ENCODE results near the gene TBC1D4. TPM values are rescaled to one million over a fixed set of nuclear protein-coding genes. Genes with fewer than 3 reads are reported as not detected.
"Not testable (repeated sequence)": the region's sequence is repeated elsewhere in the genome, so short reads cannot be mapped to it uniquely, and the experiment has no call there.

The TBC1D4 gene
- total RNA-seq, 1 experiment from 2014 or later = 11.5 TPM

GRCh38 chr13:75327135-75327510, 154.8 kb downstream of the TBC1D4 start:
- DNase-seq (ENCODE audit: low read depth) = no peak

DNA sequence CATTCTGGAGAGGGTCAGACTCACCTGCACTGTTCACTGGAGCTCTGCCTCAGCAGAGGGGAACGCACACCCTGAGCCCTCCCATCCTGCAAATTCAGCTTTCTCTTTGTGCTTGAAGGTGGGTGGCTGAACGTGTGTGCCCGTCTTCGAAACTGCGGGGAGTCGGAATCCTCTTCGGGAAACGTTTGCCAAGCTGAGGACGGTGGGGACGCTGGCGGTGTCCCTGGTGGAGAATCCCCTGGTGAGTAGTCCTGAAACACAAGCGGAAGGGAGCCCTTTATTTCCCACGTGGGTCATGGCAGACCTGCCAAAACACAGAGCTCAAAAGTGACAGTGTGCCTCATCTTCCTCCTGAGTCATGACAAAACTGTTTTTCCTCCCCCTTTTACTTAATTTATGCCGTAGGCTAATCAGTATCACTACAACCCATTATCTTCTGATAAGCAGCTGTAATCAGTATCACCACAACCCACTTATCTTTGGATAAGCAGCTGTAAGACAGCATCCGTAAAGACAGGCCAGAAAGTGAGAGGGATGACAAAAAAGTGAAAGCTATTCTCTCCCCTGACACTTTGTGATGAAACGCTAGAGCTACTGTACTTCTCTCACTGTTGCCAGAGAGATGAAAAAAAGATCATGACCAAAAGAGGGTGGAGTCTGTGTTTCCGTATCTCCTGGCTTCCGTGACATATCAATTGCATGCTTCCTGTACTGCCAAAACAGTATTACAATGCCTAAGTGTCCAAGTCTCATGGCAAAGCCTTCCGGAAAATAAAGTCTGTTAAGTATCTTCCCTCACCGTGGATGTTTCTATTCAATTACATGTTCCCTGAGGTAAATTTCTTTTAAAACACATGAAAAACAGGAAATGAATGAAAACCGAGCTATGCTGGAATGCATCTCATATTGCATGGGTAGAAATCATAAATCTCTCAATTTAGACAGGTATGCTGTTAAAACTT, 155.5 kb downstream of the TBC1D4 start:
- peak; percentile 62 for DNase-seq (ENCODE audit: low read depth)

DNA sequence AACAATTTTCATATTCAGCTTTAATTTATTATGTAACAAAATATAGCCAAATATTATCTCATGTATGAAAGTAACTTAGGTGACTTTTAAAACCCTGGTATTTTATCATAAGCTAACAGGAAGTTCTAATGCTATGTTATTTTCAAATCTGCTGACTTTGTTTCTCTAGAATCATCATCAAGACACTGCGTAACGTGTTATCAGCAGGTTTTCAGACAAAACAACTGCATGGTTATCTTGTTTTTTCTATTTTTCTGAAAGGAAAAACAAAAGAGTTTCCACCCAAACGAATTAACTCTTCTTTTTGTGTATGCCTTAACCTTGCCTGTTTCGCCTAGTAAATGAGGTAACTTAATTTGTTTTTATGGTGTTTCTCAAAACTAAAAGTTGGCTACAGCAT, 156.3 kb downstream of the TBC1D4 start:
- DNase-seq (ENCODE audit: low read depth) = no peak

DNA sequence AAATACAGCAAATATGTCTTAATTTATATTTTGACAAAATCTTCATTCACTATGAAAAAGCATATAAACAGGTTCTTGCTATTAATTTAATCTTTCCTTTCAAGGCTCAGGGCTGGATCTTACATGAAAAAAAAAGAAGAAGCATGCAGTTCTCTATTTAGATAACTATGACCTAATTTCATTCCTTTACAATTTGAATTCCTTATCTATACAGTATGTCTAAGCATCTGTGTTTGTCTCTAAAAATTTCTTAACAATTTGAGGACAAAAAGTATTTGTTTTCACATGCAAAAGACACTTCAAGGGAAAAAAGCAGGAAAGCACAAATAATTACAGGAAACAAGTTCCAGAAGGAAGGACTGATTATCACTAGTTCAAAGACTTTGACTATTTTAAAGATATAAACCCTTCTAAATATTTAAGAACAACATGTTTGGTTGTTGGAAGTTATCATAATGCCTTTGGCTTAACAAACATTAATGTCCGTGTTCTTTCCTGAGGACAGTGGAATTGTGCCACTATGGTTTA, 157.5 kb downstream of the TBC1D4 start:
- no peak for DNase-seq (ENCODE audit: low read depth)

DNA sequence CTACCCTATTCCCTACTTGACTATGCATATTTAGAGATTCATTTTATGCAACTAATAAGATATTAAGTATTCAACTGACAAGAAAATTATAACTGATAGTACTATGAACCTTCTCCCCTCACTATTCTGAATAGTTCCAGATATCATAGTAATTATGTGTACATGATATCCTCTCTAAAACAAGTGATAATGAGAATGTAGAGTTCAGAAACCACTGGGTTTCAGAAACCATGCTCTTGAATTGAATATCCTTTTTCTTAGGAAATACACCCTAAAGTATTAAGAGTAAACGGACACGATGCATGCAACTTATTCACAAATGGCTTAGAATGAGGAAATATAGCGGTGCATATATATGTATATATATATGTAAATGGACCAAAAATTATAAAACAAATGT, 160.9 kb downstream of the TBC1D4 start:
- no peak for DNase-seq (ENCODE audit: low read depth)

DNA sequence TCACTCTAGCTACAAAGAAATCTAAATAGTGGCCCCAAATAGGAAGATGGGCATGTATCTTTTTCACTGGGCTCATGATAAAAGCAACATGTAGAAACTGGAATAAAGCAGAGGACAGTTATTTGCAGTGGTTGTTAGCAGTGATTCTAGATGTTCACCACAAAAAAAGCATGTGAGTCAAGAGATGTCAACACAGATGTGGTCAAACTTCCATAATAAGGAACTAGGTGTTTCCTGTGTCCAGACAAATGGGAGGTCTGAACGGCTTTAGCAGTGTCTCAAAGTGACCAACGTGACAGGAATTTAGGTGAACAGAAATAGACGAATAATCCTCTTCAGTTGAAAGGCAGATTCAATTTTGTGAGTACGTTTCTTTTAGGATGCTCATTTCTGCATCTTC, 162.7 kb downstream of the TBC1D4 start:
- DNase-seq (ENCODE audit: low read depth) = peak; percentile 81

DNA sequence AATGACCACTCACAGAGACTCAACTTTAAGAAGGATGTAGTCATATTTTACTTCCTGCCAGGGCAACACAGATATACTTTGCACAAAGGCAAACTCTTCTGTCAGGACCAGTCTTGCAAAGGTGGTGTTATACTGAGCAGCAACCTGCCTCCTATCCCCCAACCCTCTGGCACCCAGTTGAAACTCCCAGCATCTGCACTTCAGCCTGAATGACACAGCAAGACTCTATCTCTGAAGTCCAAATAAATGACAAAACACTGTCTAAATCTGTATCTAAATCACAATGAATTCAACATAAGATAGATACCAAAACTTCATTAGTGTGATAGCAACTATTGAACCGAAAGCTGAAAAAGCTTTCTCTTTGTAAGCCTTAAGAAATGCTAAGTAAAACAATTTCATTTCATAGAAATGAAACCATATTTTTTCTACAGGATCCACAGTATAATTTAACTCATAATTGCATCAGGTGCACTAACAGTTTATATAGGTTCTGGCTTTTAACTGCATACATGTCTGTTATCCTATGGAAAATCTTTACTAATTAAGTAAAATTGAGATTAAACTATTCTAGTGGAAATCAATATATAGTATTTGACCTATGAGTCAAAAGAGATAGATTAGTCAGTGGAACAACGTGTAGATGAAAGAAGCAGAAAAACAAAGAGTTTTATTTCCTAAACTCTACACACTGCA, 163.7 kb downstream of the TBC1D4 start:
- DNase-seq (ENCODE audit: low read depth) = no peak

DNA sequence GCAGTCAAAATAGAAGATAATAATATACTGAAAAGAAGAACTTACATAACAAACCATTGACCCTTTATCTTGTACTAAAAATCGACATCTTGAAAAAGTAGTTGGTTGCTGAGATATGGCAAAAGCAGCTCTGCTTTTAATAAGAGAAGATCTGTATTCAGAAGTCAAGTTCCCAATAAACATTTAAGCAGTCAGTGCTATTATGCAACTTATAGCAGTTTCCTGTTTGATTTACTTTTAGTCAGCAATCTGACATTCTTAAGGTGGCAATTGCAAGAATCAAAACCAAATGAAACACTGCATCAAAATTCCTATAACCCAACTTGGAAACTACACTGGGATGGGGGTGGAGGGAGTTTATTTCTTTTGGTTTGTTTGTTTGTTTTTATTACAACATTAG, 165.5 kb downstream of the TBC1D4 start:
- peak; percentile 9 for DNase-seq (ENCODE audit: low read depth)

DNA sequence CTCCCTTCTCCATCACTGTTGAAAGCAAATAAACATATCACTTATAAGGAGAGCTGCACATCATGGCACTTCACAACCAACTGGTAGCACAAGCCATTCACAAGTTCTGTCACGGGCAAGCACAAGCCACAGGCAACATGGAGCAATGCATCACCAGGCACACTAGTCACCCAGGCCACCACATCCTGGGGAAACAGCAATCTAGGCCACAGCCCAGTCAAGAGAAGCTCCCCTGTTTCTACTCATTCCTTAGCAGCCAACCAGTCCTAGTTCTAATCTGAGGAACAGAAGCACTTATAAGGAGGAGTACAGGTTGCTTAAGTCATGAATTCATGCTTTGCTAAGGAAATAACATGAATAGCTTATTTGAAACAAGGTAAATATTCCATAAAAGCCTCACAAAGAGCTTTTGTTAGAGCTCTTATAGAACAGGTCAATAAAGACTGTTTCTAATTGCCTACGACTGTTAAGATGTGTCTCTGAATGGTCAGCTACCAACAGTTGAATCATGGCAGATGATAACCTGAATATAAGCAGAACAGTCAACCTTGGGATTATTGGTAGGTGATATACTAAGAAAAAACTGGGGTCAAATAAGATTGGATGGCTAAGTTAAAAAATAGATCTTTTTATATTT, 169.0 kb downstream of the TBC1D4 start:
- DNase-seq (ENCODE audit: low read depth) = no peak

DNA sequence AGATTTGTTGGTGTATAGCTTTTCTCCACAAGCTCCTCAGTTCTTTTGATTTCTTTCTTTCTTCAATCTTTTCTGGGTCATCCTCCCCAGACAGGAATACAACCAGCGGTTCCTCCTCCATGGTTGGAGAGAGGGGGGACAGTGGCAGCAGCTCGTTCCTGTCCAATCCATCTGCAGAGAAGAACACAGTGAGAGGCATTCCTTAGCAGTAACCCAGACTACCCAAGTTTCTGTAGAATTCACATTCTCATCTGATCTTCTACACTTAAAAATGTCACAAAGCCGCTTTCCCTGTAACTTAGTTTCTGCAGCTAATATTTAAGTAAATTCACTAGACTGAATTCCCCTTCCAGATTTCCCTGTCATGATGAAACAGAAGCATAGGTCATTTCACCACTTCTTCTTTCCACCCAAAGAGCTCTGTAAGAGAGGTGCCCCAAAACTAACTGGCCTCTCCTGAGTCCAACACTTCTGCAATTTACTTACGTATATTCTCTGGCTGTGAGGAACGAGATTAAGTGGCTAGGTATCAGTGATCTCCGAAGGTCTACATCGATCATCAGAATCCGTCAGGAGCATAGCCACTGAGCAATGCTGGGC, 171.9 kb downstream of the TBC1D4 start:
- DNase-seq (ENCODE audit: low read depth) = no peak

DNA sequence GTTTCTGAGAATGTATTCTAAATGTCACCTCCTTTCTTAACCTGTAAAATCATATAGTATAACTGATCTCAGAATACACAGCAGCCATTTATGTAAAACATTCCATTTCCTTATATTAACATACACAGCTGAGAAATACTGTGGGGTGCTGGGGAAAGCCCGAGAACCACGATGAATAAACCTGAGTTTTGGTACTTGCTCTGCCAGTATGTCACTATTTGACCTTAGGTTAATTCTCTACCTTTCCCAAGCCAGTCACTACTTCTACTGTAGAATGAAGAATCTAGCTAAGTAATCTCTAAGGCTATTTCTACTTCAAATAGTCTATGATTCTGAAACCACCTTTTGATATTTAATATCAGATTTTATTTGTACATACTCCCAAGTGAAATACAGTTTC, 173.7 kb downstream of the TBC1D4 start:
- DNase-seq (ENCODE audit: low read depth) = no peak

- no peak for DNase-seq (ENCODE audit: low read depth)
Measured at GRCh38 chr13:75307370-75307949, 174.5 kb downstream of the TBC1D4 start.

GRCh38 chr13:75306967-75307366, 175.0 kb downstream of the TBC1D4 start:
- not testable (repeated sequence) for DNase-seq (ENCODE audit: low read depth)

DNA sequence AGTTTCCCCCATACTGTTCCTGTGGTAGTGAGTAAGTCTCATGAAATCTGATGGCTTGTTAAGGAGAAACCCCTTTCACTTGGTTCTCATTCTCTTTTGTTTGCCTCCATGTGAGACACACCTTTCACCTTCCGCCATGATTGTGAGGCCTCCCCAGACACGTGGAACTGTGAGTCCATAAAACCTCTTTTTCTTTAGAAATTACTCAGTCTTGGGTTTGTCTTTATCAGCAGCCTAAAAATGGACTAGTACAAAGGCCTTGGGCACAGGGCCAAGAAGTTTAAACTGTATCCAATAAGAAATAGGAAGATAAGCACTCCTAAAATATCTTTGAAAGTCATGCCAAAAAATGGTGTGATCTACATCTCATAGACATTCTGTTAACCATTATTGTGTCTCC, 176.9 kb downstream of the TBC1D4 start:
- no peak for DNase-seq (ENCODE audit: low read depth)

GRCh38 chr13:75303263-75303662, 178.7 kb downstream of the TBC1D4 start:
- DNase-seq (ENCODE audit: low read depth) = no peak

- DNase-seq (ENCODE audit: low read depth) = no peak
Measured at GRCh38 chr13:75302071-75302698, 179.8 kb downstream of the TBC1D4 start.

GRCh38 chr13:75299913-75300862, 181.8 kb downstream of the TBC1D4 start:
- DNase-seq (ENCODE audit: low read depth) = peak; percentile 55

GRCh38 chr13:75299246-75299645, 182.7 kb downstream of the TBC1D4 start:
- DNase-seq (ENCODE audit: low read depth) = peak; percentile 6

DNA sequence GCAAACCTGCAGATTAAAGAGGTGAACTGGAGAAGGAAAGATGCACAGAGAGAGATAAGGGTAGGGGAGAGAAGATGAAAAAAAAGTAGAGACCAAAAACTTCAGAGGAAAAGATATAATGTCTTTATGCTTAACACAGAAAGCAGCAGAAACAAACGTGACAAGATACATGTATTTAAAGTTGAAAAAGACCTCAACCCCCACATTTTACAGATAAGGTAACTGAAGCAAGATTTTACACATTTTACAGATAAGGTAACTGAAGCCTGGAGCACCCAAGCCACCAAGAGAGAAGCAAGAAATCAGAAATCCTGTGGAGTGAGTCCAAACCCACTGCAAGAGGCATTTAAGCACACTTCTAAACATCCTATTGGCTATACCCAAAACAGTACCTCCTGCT, 185.3 kb downstream of the TBC1D4 start:
- DNase-seq (ENCODE audit: low read depth) = no peak

DNA sequence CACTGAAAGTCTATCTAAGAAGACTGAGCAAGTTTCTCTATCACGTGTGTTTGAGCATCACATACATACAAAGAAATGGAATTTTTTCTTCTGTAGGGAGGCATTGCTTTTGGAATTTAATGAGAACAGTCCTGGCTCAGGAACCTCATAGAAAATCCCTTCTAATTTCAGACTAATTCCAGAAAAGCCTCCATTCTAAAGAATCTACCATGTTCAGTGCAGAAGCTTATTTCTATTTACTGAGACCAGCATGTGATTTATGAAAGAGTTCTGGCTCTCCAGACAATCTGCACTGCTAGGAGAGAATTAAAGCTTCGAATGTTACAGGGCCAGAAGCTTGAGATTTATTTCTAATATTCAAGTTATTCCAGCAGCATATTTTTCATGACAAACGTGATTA, 186.8 kb downstream of the TBC1D4 start:
- no peak for DNase-seq (ENCODE audit: low read depth)

Data from LHCN-M2 (cell line).